Erythroblast (primary cell): ENCODE data around the gene PSMG3.

ENCODE experiments used
- GATA1 ChIP-seq: IDR thresholded peaks from 2 replicates; pipeline ENCODE4 v1.6.1; 2011; ENCODE audit warnings: low read depth, mild to moderate bottlenecking, control low read depth, low read length, moderate library complexity
- POLR2A ChIP-seq: IDR thresholded peaks from 2 replicates; pipeline ENCODE4 v1.6.1; 2011; ENCODE audit warnings: mild to moderate bottlenecking, low read length

DNA sequence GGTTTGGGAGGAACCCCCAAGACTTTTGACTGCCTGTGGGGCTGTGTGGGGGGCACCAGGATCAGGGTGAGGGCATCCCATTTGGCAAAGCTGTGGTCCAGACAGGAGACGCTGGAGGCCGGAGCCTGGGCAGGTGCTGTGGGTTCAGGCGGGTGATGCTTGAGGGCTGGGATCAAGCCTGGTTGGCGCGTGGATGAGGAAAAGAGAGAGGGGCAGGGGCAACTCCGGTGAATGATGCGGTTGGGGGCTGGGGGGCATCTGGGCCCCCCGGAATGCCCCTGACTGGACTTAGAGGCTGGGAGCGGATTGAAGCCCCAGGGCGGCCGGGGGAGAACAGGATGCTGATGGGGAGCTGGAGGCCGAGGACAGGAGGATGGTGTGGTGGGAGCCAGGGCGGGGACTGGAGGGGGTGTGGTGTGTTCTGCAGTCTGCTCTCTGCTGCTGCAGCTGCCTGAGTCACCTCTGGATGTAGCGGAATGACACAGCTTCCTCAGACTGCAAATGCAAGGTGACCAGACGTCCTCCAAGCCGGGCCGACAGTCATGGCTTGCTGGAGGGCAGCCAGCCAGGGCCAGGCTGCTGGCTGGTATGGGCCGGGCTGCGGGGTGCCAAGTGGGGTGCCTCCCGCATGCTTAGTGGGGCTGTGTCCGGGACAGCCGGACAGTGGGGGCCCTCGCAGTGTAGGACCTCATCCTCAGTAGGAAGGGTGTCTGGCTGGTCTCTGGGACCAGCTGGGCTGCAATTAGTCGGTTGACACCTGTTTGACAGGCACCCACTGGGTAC is 36.1 kb downstream of the PSMG3 start:
- TF ChIP-seq POLR2A (no peak), GATA1 (no peak)
